ENCODE measurements around the gene PEX14.
A peak's percentile ranks its signal among the peaks of the same experiment; 100 is the strongest.

Gene PEX14

GRCh38 chr1:10553118-10553517, 78.4 kb downstream of the PEX14 start:
- peak; percentile 88 for DNase-seq

- peak; percentile 83 for DNase-seq
Measured at GRCh38 chr1:10555635-10556429, 81.1 kb downstream of the PEX14 start.

- no peak for DNase-seq
Measured at GRCh38 chr1:10556430-10557005, 81.8 kb downstream of the PEX14 start.

DNA sequence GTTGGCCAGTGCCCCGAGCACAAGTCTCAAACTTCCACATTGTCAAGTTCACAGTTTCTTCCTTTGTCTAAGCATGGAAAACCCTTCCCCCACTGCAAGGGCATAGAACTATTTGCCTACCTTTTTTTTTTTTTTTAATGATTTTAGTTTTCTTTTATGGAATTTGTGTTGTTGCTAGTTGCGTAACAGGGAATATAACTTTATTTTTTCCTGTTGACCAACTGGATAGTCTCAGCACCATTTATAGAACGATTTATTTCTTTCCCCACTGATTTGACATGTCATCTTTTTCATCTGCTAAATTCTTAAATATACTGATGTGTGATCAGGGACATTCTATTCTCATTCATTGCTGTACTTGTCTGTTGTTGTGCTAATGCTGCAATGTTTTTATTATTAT, 83.0 kb downstream of the PEX14 start:
- DNase-seq: no peak

GRCh38 chr1:10559386-10559785, 84.6 kb downstream of the PEX14 start:
- DNase-seq: no peak

DNA sequence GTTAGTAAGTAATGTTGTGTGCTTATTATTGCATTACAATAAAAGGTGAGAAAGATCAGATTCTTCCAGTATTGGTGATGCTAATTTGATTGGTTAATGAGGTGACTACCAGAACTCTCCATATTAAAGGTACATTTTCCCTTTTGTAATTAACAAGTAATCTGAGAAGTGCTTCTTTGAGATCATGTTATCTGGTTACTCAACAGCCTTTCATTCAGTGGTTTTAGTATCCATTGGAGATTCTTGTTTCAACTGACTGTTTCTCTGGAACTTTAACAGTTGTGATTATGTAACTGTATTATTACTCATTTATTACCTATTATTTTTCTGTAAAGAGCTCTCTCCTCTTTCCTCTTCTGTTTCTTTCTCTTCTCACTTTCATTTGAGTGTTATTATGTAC, 86.7 kb downstream of the PEX14 start:
- DNase-seq: no peak

DNA sequence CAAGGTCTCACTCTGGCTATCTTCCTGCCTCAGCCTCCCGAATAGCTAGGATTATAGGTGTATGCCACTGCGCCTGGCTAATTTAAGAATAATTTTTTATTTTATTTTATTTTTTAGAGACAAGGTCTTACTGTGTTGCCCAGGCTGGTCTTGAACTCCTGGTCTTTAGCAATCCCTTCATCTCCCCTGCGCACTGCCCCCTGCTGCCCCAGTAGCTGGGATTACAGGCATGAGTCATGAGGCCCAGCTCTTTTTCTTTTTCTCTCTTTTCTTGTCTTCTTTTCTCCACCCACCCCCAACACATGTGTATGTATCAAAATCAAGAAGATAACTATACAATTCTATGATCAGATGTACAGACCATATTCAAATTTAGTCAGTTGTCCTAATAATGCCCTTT, 87.2 kb downstream of the PEX14 start:
- no peak for DNase-seq

DNA sequence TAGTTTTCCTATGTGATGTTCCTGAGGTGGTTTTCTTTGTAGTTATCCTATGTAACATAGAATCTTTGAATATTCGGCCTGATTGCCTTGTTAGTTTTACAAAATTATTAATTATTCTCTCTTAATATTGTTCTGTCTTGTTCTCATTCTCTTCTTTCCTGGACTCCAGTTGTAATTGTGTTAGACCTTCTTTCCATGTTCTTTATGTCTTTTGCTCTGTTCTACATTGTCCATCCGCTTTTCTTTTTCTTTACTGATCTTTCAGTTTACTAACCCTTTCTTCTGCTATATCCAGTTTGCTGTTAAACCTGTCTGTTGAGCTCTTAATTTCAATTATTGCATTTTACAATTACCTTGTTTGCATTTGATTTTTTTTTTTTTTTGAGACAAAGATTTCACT, 89.3 kb downstream of the PEX14 start:
- DNase-seq: no peak

DNA sequence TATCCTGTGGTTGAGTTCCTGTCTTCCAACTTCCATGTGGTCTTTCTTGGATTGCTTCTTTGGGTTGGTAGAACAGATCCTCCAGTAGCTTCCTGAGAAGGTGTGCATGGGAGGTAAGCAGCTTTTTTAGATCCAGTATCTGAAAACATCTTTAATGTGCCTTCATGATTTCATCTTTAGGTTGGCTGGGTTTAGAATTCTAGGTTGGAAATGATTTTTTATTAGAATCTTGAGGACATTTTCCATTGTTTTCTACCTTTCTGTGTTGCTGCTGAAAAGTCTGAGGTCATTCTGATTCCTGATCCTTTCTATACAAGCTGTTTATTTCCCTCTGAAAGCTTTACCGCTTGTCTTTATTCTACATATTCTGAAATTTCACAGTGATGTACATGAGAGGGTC, 94.8 kb downstream of the PEX14 start:
- DNase-seq: no peak

- DNase-seq: no peak
Measured at GRCh38 chr1:10575616-10576015, 100.9 kb downstream of the PEX14 start.

DNA sequence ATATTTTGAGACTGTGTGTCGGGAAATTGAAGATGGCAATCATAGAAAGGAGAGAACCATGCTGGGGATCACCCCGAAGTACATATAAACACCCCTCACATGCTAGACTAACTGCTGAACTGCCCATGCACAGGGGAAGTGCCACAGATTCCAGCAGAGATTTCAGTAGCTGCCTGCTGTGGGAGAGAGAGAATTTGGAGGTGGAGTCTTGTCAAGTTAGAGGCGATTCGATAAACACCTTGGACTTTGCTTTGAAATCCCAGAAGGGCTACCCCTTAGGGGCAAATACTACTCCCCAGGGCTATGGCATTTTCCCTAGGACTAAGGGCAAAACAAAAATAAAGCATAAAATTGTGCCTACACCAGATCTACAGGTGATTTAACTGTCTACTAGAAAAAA, 103.3 kb downstream of the PEX14 start:
- DNase-seq: no peak

GRCh38 chr1:10583641-10584040, 108.9 kb downstream of the PEX14 start:
- no peak for DNase-seq

DNA sequence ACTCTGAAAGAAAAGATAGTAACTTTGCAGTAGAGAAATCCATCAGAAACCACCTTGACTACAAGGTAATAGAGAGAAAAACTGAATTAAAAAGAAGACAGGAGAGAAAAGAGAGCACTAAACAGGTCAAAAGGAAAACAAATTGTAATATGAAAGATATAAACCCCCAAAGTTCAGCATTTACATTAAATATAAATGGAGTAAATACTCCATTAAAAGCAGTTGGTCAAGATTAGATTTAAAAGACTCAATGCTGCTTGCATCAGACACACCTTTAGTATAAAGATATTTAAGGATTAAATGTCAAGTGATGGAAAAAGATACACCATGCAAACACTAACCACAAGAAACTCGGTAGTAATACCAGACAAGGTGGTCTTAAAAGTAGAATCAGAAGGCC, 110.5 kb downstream of the PEX14 start:
- DNase-seq: no peak

DNA sequence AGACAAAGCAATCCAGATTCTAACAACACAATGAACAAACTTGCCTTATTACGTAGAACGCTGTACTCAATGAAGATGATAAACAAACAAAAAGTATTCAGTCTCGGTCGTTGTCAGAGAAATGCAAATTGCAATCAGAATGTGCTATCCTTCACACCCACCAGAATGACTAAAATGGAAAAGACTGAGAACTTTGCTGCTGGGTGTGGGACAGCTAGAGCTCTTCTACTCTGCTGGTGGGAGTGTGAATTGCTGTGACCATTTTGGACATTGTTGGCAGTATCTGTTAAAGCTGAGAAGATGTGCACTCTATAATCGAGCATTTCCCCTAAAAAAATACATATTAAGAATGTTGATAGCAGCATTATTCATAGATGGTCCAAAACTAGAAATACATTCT, 111.4 kb downstream of the PEX14 start:
- DNase-seq: no peak

DNA sequence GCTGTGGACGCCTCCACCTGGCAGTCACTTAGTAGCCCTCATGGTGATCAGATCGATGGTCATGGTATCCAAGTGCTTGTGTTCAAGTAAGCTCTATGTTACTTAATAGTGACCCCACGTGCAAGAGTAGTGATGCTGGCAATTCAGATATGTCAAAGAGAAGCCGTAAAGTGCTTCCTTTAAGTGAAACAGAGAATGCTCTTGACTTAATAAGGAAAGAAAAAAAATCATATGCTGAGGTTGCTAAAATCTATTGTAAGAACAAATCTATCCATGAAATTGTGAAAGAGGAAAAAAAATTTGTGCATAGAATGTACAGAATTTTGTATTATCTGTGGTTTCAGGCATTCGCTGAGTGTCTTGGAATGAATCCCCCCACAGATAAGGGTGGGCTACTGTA, 113.9 kb downstream of the PEX14 start:
- no peak for DNase-seq

DNA sequence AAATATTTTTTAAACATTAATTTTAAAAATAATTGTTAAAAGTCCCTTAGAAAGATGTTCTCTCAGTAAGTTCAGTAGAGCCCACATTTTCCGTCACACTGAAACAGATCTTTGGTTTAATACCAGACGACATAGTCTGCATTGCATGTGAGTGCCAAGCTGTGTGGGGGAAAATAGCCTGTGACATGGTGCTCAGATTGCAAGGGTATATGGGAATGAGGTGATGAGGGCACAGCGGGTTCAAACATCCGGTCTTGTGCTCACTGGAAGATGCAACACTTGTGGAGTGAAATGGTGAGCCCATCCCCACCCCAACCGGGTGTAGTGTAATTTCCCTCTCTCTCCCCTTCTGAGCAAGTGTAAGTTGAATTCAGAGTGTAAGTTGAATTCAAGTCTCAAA, 114.3 kb downstream of the PEX14 start:
- DNase-seq: no peak

DNA sequence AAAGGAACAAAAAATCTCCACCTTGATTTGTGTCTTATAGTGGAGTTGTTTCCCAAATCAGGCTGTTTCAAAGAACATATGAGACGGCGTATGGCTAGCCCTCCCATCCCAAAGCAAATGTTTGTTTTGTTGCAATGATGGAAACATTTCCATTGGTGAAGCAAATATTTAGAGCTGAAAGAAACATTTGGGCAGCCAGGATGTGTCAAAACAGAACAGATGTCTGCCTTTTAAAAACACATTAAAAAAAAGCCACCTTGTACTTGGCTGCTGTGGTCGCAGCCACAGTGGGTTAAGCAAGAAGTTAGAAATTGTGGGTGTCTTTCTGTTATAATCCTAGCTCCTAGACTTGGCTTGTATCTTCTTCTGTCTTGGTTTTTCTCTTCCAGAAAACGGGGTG, 116.3 kb downstream of the PEX14 start:
- no peak for DNase-seq

DNA sequence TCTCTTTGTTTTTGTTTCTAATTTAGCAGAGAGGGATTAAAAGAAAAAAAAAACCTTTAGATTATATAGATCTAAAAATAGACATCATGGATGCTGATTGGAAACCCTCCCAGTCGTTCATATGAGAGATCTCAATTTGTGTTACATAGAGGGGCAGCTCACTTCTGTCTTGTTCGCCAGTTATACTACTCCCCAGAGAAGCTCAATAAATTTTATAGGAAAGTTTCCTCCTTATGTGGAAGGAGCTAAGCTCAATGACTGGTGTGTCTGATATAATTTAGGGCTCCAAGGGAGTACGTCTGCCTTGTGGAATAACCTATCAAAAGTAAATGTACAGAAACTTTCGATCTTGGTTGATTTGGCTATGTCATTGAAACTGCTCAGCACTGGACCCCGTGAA, 117.6 kb downstream of the PEX14 start:
- no peak for DNase-seq

DNA sequence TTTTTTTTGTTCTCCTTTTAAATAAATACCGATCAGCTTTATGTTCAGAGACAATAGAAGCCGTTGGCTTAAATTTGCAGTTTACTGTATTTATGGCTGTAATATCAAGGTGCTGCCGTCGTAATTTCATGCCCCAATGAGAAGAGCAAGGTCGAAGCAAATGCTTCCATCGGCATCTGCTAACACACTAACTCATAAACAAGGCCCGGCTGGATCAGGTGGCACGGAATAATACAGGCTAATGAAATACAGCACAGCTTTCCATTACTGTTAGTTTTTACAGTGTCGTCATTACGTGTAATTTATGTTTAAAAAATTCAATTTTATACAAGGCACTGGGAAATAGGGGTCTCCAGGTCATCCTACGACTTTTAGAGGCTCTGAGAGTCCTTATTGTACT, 119.0 kb downstream of the PEX14 start:
- DNase-seq: peak; percentile 41

GRCh38 chr1:10594595-10595223, 120.0 kb downstream of the PEX14 start:
- no peak for DNase-seq

- no peak for DNase-seq
Measured at GRCh38 chr1:10596780-10597179, 122.0 kb downstream of the PEX14 start.

- DNase-seq: peak; percentile 90
Measured at GRCh38 chr1:10597492-10598388, 123.0 kb downstream of the PEX14 start.

DNA sequence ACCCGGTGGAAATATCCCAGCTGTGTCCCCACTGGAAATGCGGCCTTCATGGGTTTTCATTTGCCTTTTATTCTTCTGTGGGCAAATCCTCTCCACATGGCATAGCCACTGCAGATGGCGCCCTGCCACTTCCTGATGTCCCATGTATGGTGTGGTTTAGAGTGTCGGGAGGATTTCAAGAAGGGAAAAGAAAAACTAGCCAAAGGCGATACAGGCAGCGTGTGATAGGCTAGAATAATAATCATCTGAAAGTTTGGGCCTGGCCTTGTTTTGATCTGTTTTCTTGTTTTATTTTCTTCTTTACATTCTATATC, 123.6 kb downstream of the PEX14 start:
- DNase-seq: peak; percentile 88

Measured in NCI-H510A (cell line).